Ovary (tissue), 9 donors: ENCODE measurements around the gene FXYD5. TPM values are rescaled to one million over a fixed set of nuclear protein-coding genes. Genes with fewer than 3 reads are reported as not detected.

Source experiments
- DNase-seq, 5 donors: peaks; one replicate each; pipeline ENCODE4 v3.0.0-alpha.2; 2019 to 2020
- H3K27ac ChIP-seq, 2 donors: fragments of 200-600 bp; one replicate each; pipeline versions ENCODE4 v1.5.1 to v1.8.0; 2019 to 2022
- H3K27me3 ChIP-seq: fragments of 200-600 bp; one replicate; pipeline ENCODE4 v1.8.0; 2022
- H3K36me3 ChIP-seq: fragments of 200-600 bp; sonication (generic); one replicate; pipeline ENCODE4 v1.5.1; 2019
- H3K4me1 ChIP-seq: one replicate; pipeline ENCODE4 v1.8.1; 2013; ENCODE audit warnings: mild to moderate bottlenecking, moderate library complexity; ENCODE audit not compliant: insufficient read depth
- H3K4me3 ChIP-seq: fragments of 200-600 bp; sonication (generic); one replicate; pipeline ENCODE4 v1.5.1; 2017
- H3K9me3 ChIP-seq, 2 donors: fragments of 200-600 bp in 1 of 2; sonication (generic) in 1 of 2; one replicate each; pipeline versions ENCODE4 v1.5.1 to v1.8.1; 2013 to 2019; ENCODE audit warnings: mild to moderate bottlenecking in 1 of 2, moderate library complexity in 1 of 2
- CTCF ChIP-seq, 3 donors: fragments of 450-650 bp in 2 of 3; fragments of 200-600 bp in 1 of 3; IDR thresholded peaks; one replicate each; pipeline versions ENCODE4 v1.5.1 to v1.8.0; 2016 to 2022; ENCODE audit warnings: antibody characterized with exemption in 3 of 3, mild to moderate bottlenecking in 1 of 3
- EP300 ChIP-seq: sonication (generic); formaldehyde crosslinking; IDR thresholded peaks from one replicate; pipeline ENCODE4 v1.6.1; 2017; ENCODE audit warnings: antibody characterized with exemption
- POLR2A ChIP-seq: fragments of 450-650 bp; IDR thresholded peaks from one replicate; pipeline ENCODE4 v1.6.1; 2017; ENCODE audit warnings: antibody characterized with exemption, mild to moderate bottlenecking, moderate library complexity
- WGBS, 3 donors: extraction: QIAGEN DNeasy Blood & Tissue Kit in 1 of 3; methylation state at CpG; one replicate each; pipeline versions ENCODE4 v1.1.5 to v1.1.7; 2013 to 2017; 5-methylcytosine and 5-hydroxymethylcytosine counted together
- intact Hi-C, 4 donors: fragments of 100-400 bp; cut with DNase I; formaldehyde crosslinking; loops; one replicate each; pipeline versions ENCODE4 v1.11.0 to v1.15.1; 2022 to 2023
- polyA plus RNA-seq, 2 donors: library from polyadenylated mRNA; stranded (reverse); fragments of 200-250 nt in 1 of 2; fragments of 350-450 nt in 1 of 2; fragmentation: Illumina TruSeq in 1 of 2; extraction: RNeasy Lipid Tissue Mini Kit (QIAGEN cat#74804) in 1 of 2; gene quantifications; one replicate each; pipeline ENCODE4 v1.2.3, GENCODE V29; 2013 to 2014
- total RNA-seq, 7 donors: library from RNA; depleted of rRNA in 2 of 7; stranded (reverse); fragments of >200 nt in 2 of 7; fragmentation: NEBNext Ultra II Directional in 3 of 7; extraction: Animal tissue kit (Norgen Biotek cat#: 25700) in 3 of 7; gene quantifications; one replicate each; pipeline versions ENCODE4 v1.1.0 to v1.2.4, GENCODE V29; 2016 to 2023
- donor health status: DM: no; HTN: no; CAD: no; lungs with moderate emphysema.
- donor health status: DM: no; HTN: no; CAD: no.
- donor health status: Bipolar disorder and iron deficiency.
- donor health status: DM: yes; HTN: yes; CAD: no.
- donor health status: DM: no; HTN: no; CAD: no.
- donor health status: DM: yes; HTN: yes; CAD: no.

Gene FXYD5
- total and polyA plus RNA-seq, 9 donors, result 8.2 to 79.3 (median 22.7) TPM

- peaks cover 0 to 11% of the 10 kb centered on the region in 2 donors for H3K9me3 ChIP-seq
- DNase-seq, result no peak
- no peak for TF ChIP-seq POLR2A
- TF ChIP-seq CTCF (IDR thresholded peaks at IDR 0.05), result no peak
- TF ChIP-seq EP300, result no peak
- no peak overlapping the region for H3K27ac ChIP-seq
- no peaks in the 10 kb centered on the region for H3K36me3 ChIP-seq
- no peaks in the 10 kb centered on the region for H3K27me3 ChIP-seq
- H3K4me1 ChIP-seq, result no peaks in the 10 kb centered on the region
- intact Hi-C loops, result no loop called here
- 68 to 81% (median 71%) methylated on average over 18 of the region's 18 CpGs for WGBS, 3 donors
- no peak overlapping the region for H3K4me3 ChIP-seq
Observed at GRCh38 chr19:35169221-35169995, 14.9 kb downstream of the FXYD5 start.

DNA sequence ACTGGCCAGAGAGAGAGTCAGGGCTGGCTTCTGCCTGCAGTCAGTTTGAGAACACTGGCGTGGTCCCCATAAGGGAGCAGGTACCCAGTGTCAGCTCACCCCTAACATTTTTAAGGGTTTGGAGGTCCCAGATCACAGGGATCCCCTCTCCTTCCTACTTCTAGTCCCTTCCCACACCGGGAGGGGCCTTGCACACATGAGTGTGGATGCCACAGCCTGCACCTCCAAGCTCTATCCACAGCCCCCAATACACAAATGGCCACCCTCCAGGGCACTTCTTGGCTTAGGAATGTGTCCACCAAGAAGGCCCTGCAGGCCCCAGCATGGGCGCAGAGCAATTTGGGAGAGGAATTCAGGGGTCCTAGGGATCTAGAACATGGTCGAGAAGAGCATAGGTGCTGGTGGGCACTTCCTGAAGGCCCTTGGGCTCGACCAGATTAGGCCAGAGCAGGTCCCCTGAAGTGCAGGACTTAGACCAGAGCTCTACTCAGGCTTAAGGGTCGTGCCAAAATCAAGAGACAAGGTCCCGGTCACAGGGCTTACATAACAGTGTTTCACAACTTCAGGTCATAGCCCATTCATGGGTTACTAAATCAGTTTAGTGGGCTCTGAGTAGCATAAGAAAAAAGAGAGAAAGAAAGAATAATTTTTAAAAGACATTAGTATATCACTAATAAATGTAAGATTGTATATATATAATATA is 16.0 kb downstream of the FXYD5 start:
- no peak for DNase-seq
- peaks cover 0 to 9% of the 10 kb centered on the region in 2 donors for H3K9me3 ChIP-seq
- no peak overlapping the region for H3K27ac ChIP-seq
- no peak overlapping the region for H3K4me3 ChIP-seq
- no peak for TF ChIP-seq EP300
- TF ChIP-seq CTCF (IDR thresholded peaks at IDR 0.05), result no peak
- no peak for TF ChIP-seq POLR2A
- 75 to 81% (median 77%) methylated on average over 7 of the region's 7 CpGs for WGBS, 3 donors
- no peaks in the 10 kb centered on the region for H3K4me1 ChIP-seq
- H3K36me3 ChIP-seq, result no peaks in the 10 kb centered on the region
- no peaks in the 10 kb centered on the region for H3K27me3 ChIP-seq
- intact Hi-C loops, result no loop called here

GRCh38 chr19:35171730-35172129 is 17.2 kb downstream of the FXYD5 start:
- intact Hi-C loops, result no loop called here
- no peak for DNase-seq
- TF ChIP-seq EP300, result no peak
- no peak for TF ChIP-seq POLR2A
- no peak for TF ChIP-seq CTCF (IDR thresholded peaks at IDR 0.05)
- Histone ChIP-seq H3K4me1 (no peaks in the 10 kb centered on the region), H3K9me3 (no peaks in the 10 kb centered on the region), H3K36me3 (no peaks in the 10 kb centered on the region), H3K27me3 (no peaks in the 10 kb centered on the region), H3K4me3 (no peak overlapping the region), H3K27ac (no peak overlapping the region)
- WGBS, 3 donors, result 49 to 75% (median 50%) methylated on average over 3 of the region's 3 CpGs

DNA sequence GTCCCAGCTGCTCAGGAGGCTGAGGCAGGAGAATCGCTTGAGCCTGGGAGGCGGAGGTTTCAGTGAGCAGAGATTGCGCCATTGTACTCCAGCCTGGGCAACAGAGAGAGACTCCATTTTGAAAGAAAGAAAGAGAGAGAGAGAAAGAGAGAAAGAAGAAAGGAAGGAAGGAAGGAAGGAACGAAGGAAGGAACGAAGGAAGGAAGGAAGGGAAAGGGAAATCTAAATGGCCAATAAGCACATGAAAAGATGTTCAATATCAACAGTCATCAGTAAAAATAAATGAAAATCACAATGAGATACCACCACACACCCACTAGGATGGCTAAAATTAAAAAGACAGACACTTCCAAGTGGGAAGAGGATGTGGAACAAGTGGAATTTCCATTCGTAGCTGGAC is 19.7 kb downstream of the FXYD5 start:
- Histone ChIP-seq H3K4me1 (no peaks in the 10 kb centered on the region), H3K4me3 (no peak overlapping the region), H3K36me3 (no peaks in the 10 kb centered on the region), H3K9me3 (no peaks in the 10 kb centered on the region), H3K27me3 (no peaks in the 10 kb centered on the region), H3K27ac (no peak overlapping the region)
- intact Hi-C loops, result no loop called here
- DNase-seq, result no peak
- WGBS, 3 donors, result 87 to 93% (median 87%) methylated on average over 6 of the region's 6 CpGs
- TF ChIP-seq POLR2A (no peak), EP300 (no peak), CTCF (IDR thresholded peaks at IDR 0.05) (no peak)
